HepG2 (cell line): ENCODE measurements around the gene TSR1. TPM values are rescaled to one million over a fixed set of nuclear protein-coding genes. Genes with fewer than 3 reads are reported as not detected.
A peak's percentile ranks its signal among the peaks of the same experiment; 100 is the strongest.

Experiments used
- ADNP ChIP-seq: sonication (generic); formaldehyde crosslinking; IDR thresholded peaks from 2 replicates; pipeline ENCODE4 v1.4.0; 2020; ENCODE audit warnings: missing genetic modification reagents
- AHR ChIP-seq: IDR thresholded peaks from 2 replicates; pipeline ENCODE4 v1.6.1; 2018; ENCODE audit warnings: missing genetic modification reagents, missing compliant biosample characterization
- EP300 ChIP-seq, 3 experiments: sonication (generic) in 1 of 3; formaldehyde crosslinking in 1 of 3; IDR thresholded peaks; 2 replicates each; pipeline versions ENCODE4 v1.5.1 to v1.6.1; 2011 to 2020; ENCODE audit warnings: low read depth in 2 of 3, low read length in 2 of 3, borderline replicate concordance in 1 of 3, improper control_type of control experiment in 1 of 3, mild to moderate bottlenecking in 1 of 3, missing genetic modification reagents in 1 of 3, moderate library complexity in 1 of 3
- FOXC1 ChIP-seq: sonication (generic); formaldehyde crosslinking; IDR thresholded peaks from 2 replicates; pipeline ENCODE4 v1.8.0; 2022; ENCODE audit warnings: mild to moderate bottlenecking, missing genetic modification reagents, borderline replicate concordance
- GATA4 ChIP-seq: sonication (generic); IDR thresholded peaks from 2 replicates; pipeline ENCODE4 v1.6.1; 2016; ENCODE audit warnings: antibody characterized with exemption, low read depth, borderline replicate concordance
- KDM4B ChIP-seq: sonication (generic); formaldehyde crosslinking; IDR thresholded peaks from 2 replicates; pipeline ENCODE4 v1.4.0; 2020; ENCODE audit warnings: missing genetic modification reagents
- NONO ChIP-seq, 2 experiments: fragments of 450-650 bp in 1 of 2; sonication (generic) in 1 of 2; formaldehyde crosslinking in 1 of 2; IDR thresholded peaks in 1 of 2; conservative IDR thresholded peaks in 1 of 2; 2 replicates each; pipeline versions ENCODE4 v1.6.1 to v1.8.0; 2017 to 2022; ENCODE audit warnings: mild to moderate bottlenecking in 1 of 2, missing genetic modification reagents in 1 of 2, moderate library complexity in 1 of 2
- PHF5A ChIP-seq: IDR thresholded peaks from one replicate; pipeline ENCODE4 v1.6.1; 2018; ENCODE audit warnings: low read depth, missing genetic modification reagents; ENCODE audit not compliant: unreplicated experiment
- POGZ ChIP-seq: sonication (generic); formaldehyde crosslinking; IDR thresholded peaks from 2 replicates; pipeline ENCODE4 v1.4.0; 2020; ENCODE audit warnings: mild to moderate bottlenecking, missing genetic modification reagents
- RFXAP ChIP-seq: sonication (generic); formaldehyde crosslinking; IDR thresholded peaks from 2 replicates; pipeline ENCODE4 v1.4.0; 2020; ENCODE audit warnings: missing genetic modification reagents, borderline replicate concordance
- RXRA ChIP-seq: sonication (generic); formaldehyde crosslinking; IDR thresholded peaks from 2 replicates; pipeline ENCODE4 v1.5.1; 2020; ENCODE audit warnings: missing genetic modification reagents
- SOX13 ChIP-seq, 3 experiments: fragments of 450-650 bp in 1 of 3; sonication (generic) in 1 of 3; formaldehyde crosslinking in 1 of 3; IDR thresholded peaks in 2 of 3; conservative IDR thresholded peaks in 1 of 3; 2 replicates each; pipeline versions ENCODE4 v1.5.0 to v1.6.1; 2016 to 2020; ENCODE audit warnings: antibody characterized with exemption in 1 of 3, mild to moderate bottlenecking in 1 of 3, missing compliant biosample characterization in 1 of 3, missing genetic modification reagents in 1 of 3, moderate library complexity in 1 of 3
- ZIK1 ChIP-seq: sonication (generic); formaldehyde crosslinking; IDR thresholded peaks from 2 replicates; pipeline ENCODE4 v1.5.0; 2020; ENCODE audit warnings: mild to moderate bottlenecking, low read depth, missing genetic modification reagents, borderline replicate concordance
- ZNF496 ChIP-seq: sonication (generic); formaldehyde crosslinking; IDR thresholded peaks from 2 replicates; pipeline ENCODE4 v1.8.1; 2023; ENCODE audit warnings: mild to moderate bottlenecking, moderate library complexity, missing genetic modification reagents; ENCODE audit not compliant: insufficient replicate concordance
- ZNF605 ChIP-seq: sonication (generic); formaldehyde crosslinking; IDR thresholded peaks from 2 replicates; pipeline ENCODE4 v1.8.0; 2022; ENCODE audit warnings: mild to moderate bottlenecking, missing genetic modification reagents
- ZSCAN22 ChIP-seq: sonication (generic); formaldehyde crosslinking; IDR thresholded peaks from 2 replicates; pipeline ENCODE4 v1.4.0; 2020; ENCODE audit warnings: mild to moderate bottlenecking, missing genetic modification reagents
- ZSCAN9 ChIP-seq: IDR thresholded peaks from 2 replicates; pipeline ENCODE4 v1.6.1; 2016; ENCODE audit warnings: borderline replicate concordance
- polyA plus RNA-seq, 8 experiments: library from polyadenylated mRNA; depleted of rRNA in 3 of 8; stranded (reverse) in 7 of 8; unstranded in 1 of 8; fragments of >200 nt; fragmentation: Illumina TruSeq in 4 of 8; extraction: Trizol in 4 of 8; gene quantifications; 2 replicates each; pipeline versions ENCODE4 v1.2.1 to v1.2.3, GENCODE V29; 2011 to 2016; ENCODE audit warnings: low read depth in 4 of 8, missing spikeins in 1 of 8, mixed read lengths in 1 of 8; ENCODE audit not compliant: insufficient read depth in 1 of 8
- total RNA-seq, 5 experiments: library from RNA; depleted of rRNA; stranded (reverse); fragments of >200 nt; fragmentation: Illumina TruSeq; extraction: Trizol; gene quantifications; 2 replicates each; pipeline ENCODE4 v1.2.3, GENCODE V29; 2016; ENCODE audit warnings: low read depth in 1 of 5
- TF ChIP-seq, protein P1 (sequence below): sonication (generic); formaldehyde crosslinking; IDR thresholded peaks from 2 replicates; pipeline ENCODE4 v1.8.1; 2022; ENCODE audit warnings: mild to moderate bottlenecking, missing genetic modification reagents
- TF ChIP-seq, protein P2 (sequence below): sonication (generic); formaldehyde crosslinking; IDR thresholded peaks from 2 replicates; pipeline ENCODE4 v1.4.0; 2020; ENCODE audit warnings: missing genetic modification reagents
- TF ChIP-seq, protein P3 (sequence below): sonication (generic); formaldehyde crosslinking; IDR thresholded peaks from 2 replicates; pipeline ENCODE4 v1.4.0; 2020; ENCODE audit warnings: mild to moderate bottlenecking, missing genetic modification reagents
- TF ChIP-seq, protein P4 (sequence below): sonication (generic); formaldehyde crosslinking; IDR thresholded peaks from 2 replicates; pipeline ENCODE4 v1.4.0; 2020; ENCODE audit warnings: missing genetic modification reagents

Gene TSR1
- total and polyA plus RNA-seq, 2 of the 13 experiments (the other 11 are each of a cell fraction or from before 2014, with no cell fraction given): 7.1 to 65.8 TPM

DNA sequence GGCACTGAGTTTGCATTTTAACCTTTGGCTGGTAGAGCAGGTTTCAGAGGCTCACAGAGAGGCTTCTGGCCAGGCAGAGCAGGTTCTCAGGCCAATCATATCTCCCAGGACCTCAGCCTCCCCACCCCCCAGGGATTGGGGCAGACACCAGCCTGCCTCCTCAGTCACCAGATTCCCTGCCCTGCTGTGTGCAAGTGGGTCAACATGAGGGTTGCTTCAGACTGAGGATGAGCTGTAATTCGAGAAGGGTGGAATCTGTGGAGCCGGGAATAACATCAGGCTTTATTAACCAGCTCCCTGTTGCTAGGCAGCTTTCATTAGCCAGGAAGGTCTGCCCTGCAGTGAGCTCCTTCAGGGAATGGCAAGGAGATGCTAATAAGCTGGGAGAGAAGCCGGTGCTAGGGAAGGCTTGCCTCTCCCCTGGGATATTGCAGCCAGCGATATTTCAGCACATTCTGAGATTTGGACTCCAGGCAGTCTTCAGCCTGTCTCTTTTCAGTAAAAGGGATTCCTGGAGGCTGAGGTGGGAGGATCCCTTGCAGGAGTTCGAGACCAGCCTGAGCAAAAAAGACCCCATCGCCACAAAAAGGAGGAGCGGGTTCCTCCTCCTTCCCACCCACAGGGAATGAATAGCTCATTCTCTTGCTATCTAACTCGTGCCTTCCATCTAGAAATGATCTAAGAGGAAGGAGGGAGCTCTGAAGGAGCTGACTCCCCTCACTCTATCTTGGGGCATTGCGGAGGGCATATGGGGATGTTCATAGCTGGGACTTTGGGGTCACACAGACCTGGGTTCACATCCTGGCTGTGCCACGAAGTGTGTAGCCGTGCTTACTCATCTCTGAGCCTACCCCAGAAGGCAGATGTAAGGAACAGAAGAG, 11.8 kb upstream of the TSR1 start (continued):
- TF ChIP-seq, protein P1, sequence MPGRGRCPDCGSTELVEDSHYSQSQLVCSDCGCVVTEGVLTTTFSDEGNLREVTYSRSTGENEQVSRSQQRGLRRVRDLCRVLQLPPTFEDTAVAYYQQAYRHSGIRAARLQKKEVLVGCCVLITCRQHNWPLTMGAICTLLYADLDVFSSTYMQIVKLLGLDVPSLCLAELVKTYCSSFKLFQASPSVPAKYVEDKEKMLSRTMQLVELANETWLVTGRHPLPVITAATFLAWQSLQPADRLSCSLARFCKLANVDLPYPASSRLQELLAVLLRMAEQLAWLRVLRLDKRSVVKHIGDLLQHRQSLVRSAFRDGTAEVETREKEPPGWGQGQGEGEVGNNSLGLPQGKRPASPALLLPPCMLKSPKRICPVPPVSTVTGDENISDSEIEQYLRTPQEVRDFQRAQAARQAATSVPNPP: no peak
- no peak for TF ChIP-seq GATA4
- TF ChIP-seq KDM4B (CRISPR knock-in tag): no peak
- TF ChIP-seq POGZ: 0 out of 2 replicates have a peak, but pooled peaks have one; percentile 25
- no peak for TF ChIP-seq ZNF605 (CRISPR knock-in tag)
- peak in 1 of 2 experiments; percentile 52; a peak in 1 of 4 replicates for TF ChIP-seq EP300 (IDR thresholded peaks at IDR 0.05; ENCODE audit: low read depth in 2 of 2, low read length in 2 of 2)
- peak; percentile 41; the same call in 1 of the 2 replicates for TF ChIP-seq EP300 (CRISPR knock-in tag; IDR thresholded peaks at IDR 0.05; ENCODE audit: borderline replicate concordance)
- TF ChIP-seq ADNP: no peak
- TF ChIP-seq PHF5A (CRISPR knock-in tag): no peak
- peak; percentile 99 for TF ChIP-seq RFXAP (CRISPR knock-in tag)
- TF ChIP-seq SOX13 (IDR thresholded peaks at IDR 0.05): no peak
- TF ChIP-seq SOX13 (CRISPR knock-in tag; conservative IDR thresholded peaks at IDR 0.05 in 1 of 2, IDR thresholded peaks at IDR 0.05 in 1 of 2): peak in 1 of 2 experiments; percentile 27; a peak in 1 of 4 replicates
- TF ChIP-seq, protein P2, sequence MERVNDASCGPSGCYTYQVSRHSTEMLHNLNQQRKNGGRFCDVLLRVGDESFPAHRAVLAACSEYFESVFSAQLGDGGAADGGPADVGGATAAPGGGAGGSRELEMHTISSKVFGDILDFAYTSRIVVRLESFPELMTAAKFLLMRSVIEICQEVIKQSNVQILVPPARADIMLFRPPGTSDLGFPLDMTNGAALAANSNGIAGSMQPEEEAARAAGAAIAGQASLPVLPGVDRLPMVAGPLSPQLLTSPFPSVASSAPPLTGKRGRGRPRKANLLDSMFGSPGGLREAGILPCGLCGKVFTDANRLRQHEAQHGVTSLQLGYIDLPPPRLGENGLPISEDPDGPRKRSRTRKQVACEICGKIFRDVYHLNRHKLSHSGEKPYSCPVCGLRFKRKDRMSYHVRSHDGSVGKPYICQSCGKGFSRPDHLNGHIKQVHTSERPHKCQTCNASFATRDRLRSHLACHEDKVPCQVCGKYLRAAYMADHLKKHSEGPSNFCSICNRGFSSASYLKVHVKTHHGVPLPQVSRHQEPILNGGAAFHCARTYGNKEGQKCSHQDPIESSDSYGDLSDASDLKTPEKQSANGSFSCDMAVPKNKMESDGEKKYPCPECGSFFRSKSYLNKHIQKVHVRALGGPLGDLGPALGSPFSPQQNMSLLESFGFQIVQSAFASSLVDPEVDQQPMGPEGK: peak; percentile 70
- no peak for TF ChIP-seq NONO (IDR thresholded peaks at IDR 0.05)
- no peak for TF ChIP-seq NONO (CRISPR knock-in tag; conservative IDR thresholded peaks at IDR 0.05)
- no peak for TF ChIP-seq ZSCAN9
- TF ChIP-seq ZIK1 (CRISPR knock-in tag): no peak
- TF ChIP-seq, protein P3, sequence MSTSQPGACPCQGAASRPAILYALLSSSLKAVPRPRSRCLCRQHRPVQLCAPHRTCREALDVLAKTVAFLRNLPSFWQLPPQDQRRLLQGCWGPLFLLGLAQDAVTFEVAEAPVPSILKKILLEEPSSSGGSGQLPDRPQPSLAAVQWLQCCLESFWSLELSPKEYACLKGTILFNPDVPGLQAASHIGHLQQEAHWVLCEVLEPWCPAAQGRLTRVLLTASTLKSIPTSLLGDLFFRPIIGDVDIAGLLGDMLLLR: no peak
- TF ChIP-seq RXRA (CRISPR knock-in tag): 0 out of 2 replicates have a peak, but pooled peaks have one; percentile 41
- no peak for TF ChIP-seq ZSCAN22 (CRISPR knock-in tag)
- peak; percentile 24; the same call in 1 of the 2 replicates for TF ChIP-seq FOXC1 (CRISPR knock-in tag)
- TF ChIP-seq AHR (CRISPR knock-in tag): no peak
- TF ChIP-seq, protein P4, sequence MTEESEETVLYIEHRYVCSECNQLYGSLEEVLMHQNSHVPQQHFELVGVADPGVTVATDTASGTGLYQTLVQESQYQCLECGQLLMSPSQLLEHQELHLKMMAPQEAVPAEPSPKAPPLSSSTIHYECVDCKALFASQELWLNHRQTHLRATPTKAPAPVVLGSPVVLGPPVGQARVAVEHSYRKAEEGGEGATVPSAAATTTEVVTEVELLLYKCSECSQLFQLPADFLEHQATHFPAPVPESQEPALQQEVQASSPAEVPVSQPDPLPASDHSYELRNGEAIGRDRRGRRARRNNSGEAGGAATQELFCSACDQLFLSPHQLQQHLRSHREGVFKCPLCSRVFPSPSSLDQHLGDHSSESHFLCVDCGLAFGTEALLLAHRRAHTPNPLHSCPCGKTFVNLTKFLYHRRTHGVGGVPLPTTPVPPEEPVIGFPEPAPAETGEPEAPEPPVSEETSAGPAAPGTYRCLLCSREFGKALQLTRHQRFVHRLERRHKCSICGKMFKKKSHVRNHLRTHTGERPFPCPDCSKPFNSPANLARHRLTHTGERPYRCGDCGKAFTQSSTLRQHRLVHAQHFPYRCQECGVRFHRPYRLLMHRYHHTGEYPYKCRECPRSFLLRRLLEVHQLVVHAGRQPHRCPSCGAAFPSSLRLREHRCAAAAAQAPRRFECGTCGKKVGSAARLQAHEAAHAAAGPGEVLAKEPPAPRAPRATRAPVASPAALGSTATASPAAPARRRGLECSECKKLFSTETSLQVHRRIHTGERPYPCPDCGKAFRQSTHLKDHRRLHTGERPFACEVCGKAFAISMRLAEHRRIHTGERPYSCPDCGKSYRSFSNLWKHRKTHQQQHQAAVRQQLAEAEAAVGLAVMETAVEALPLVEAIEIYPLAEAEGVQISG (CRISPR knock-in tag): 0 out of 2 replicates have a peak, but pooled peaks have one; percentile 23
- no peak for TF ChIP-seq ZNF496 (CRISPR knock-in tag)
